Fibroblast of mammary gland (primary cell): ENCODE results near the gene CLHC1.
"Not testable (repeated sequence)": the region's sequence is repeated elsewhere in the genome, so short reads cannot be mapped to it uniquely, and the experiment has no call there.

ENCODE experiments used
- DNase-seq: peaks from one replicate; pipeline ENCODE4 v3.0.0-alpha.2; 2010; ENCODE audit warnings: low read depth
- H3K4me3 ChIP-seq: 2 replicates; pipeline ENCODE4 v1.5.1; 2011; ENCODE audit warnings: low read depth, mild to moderate bottlenecking, low read length, moderate library complexity; ENCODE audit not compliant: control insufficient read depth
- TF ChIP-seq, protein P1 (sequence below): conservative IDR thresholded peaks from 2 replicates; pipeline ENCODE4 v1.5.1; 2011; ENCODE audit warnings: low read depth, low read length, inconsistent platforms; ENCODE audit not compliant: control insufficient read depth, insufficient read depth

Gene CLHC1

DNA sequence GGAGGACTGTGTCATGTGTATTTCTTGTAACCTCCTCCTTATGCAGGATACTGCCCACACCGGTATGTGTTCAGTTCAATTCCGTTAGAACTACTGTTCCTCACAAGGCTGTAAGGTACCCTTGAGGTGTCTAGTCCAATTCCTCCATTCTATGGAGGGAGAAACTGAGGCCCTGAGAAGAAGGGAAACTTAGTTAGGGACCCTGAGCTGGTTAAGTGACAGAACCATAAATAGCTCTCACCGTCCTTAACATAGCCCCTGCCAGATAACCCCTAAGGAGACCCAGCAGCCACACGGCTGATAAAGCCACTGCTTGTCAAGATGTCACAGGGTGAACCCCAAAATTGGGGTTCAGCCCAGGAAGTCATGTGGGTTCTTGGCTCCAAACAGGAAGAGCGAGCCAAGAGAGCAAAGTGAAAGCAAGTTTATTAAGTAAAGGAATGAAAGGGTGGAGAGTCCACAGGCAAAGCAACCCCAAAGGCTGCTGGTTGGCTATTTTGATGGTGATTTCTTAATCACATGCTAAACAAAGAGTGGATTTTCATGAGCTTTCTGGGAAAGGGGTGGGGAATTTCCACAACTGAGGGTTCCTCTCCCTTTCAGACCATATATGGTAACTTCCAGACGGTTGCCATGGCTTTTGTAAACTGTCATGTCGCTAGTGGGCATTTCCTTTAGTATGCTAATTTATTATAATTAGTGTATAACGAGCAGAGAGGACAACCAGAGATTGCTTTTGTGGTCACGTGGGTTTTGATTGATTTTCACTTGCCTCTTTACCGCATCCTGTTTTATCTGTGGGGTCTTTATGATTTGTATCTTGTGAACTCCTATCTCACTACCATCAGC is 98.4 kb downstream of the CLHC1 start:
- DNase-seq = peak; percentile 88
- TF ChIP-seq, protein P1, sequence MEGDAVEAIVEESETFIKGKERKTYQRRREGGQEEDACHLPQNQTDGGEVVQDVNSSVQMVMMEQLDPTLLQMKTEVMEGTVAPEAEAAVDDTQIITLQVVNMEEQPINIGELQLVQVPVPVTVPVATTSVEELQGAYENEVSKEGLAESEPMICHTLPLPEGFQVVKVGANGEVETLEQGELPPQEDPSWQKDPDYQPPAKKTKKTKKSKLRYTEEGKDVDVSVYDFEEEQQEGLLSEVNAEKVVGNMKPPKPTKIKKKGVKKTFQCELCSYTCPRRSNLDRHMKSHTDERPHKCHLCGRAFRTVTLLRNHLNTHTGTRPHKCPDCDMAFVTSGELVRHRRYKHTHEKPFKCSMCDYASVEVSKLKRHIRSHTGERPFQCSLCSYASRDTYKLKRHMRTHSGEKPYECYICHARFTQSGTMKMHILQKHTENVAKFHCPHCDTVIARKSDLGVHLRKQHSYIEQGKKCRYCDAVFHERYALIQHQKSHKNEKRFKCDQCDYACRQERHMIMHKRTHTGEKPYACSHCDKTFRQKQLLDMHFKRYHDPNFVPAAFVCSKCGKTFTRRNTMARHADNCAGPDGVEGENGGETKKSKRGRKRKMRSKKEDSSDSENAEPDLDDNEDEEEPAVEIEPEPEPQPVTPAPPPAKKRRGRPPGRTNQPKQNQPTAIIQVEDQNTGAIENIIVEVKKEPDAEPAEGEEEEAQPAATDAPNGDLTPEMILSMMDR = no peak
- peak overlapping the region; percentile 45 for H3K4me3 ChIP-seq

DNA sequence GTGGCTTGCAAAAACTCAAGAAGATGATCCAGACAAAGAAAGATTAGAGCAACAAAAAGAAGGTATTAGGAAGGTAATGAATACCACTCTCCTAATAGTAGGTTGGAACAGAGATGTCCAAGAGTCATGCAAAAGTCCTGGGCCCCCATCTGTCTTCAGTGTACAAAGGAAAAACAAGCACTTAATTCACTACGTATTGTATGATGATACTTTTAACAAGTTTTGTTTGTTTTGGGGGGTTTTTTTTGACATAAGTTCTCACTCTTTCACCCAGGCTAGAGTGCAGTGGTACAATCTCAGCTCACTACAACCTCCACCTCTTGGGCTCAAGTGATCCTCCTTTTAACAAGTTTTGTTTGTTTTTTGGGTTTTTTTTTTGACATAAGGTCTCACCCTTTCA is 101.2 kb downstream of the CLHC1 start:
- DNase-seq = no peak
- TF ChIP-seq, protein P1 = no peak
- no peak overlapping the region for H3K4me3 ChIP-seq

DNA sequence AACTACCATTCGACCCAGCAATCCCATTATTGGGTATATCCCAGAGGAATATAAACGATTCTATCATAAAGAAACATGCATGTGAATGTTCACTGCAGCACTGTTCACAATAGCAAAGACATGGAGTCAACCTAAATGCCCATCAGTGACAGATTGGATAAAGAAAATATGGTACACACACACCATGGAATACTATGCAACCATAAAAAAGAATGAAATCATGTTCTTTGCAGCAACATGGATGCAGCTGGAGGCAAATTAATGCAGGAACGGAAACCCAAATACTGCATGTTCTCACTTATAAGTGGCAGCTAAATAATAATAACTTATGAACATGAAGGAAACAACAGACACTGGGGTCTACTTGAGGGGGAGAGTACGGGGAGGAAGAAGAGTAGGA is 105.5 kb downstream of the CLHC1 start:
- DNase-seq, H3K4me3 ChIP-seq: not testable (repeated sequence)
